ENCODE measurements around the gene NTF3.

The NTF3 gene

GRCh38 chr12:5476356-5476755, 44.4 kb downstream of the NTF3 start:
- TF ChIP-seq CTCF (IDR thresholded peaks at IDR 0.05; ENCODE audit: borderline replicate concordance, control extremely low read depth, extremely low read depth, insufficient read depth, missing control alignments), result no peak
- in situ Hi-C loops (cut with MboI; ENCODE audit: low sequenced_read_pairs, unreplicated experiment), result no loop called here

GRCh38 chr12:5478081-5478706, 46.3 kb downstream of the NTF3 start:
- no peak for DNase-seq (ENCODE audit: low spot score)

More at GRCh38 chr12:5476356-5476755, 44.4 kb downstream of the NTF3 start:
- no peak for DNase-seq (ENCODE audit: low spot score)

GRCh38 chr12:5479761-5480160, 47.9 kb downstream of the NTF3 start:
- no peak for TF ChIP-seq CTCF (IDR thresholded peaks at IDR 0.05; ENCODE audit: borderline replicate concordance, control extremely low read depth, extremely low read depth, insufficient read depth, missing control alignments)
- in situ Hi-C loops (cut with MboI; ENCODE audit: low sequenced_read_pairs, unreplicated experiment), result no loop called here
- no peak for DNase-seq (ENCODE audit: low spot score)

More at GRCh38 chr12:5478081-5478706, 46.3 kb downstream of the NTF3 start:
- TF ChIP-seq CTCF (IDR thresholded peaks at IDR 0.05; ENCODE audit: borderline replicate concordance, control extremely low read depth, extremely low read depth, insufficient read depth, missing control alignments), result no peak
- in situ Hi-C loops (cut with MboI; ENCODE audit: low sequenced_read_pairs, unreplicated experiment), result no loop called here

GRCh38 chr12:5480218-5480937, 48.5 kb downstream of the NTF3 start:
- in situ Hi-C loops (cut with MboI; ENCODE audit: low sequenced_read_pairs, unreplicated experiment), result no loop called here
- TF ChIP-seq CTCF (IDR thresholded peaks at IDR 0.05; ENCODE audit: borderline replicate concordance, control extremely low read depth, extremely low read depth, insufficient read depth, missing control alignments), result no peak
- no peak for DNase-seq (ENCODE audit: low spot score)

GRCh38 chr12:5480938-5481303, 49.0 kb downstream of the NTF3 start:
- DNase-seq (ENCODE audit: low spot score), result no peak
- in situ Hi-C loops (cut with MboI; ENCODE audit: low sequenced_read_pairs, unreplicated experiment), result no loop called here

GRCh38 chr12:5481645-5482044, 49.7 kb downstream of the NTF3 start:
- no peak for DNase-seq (ENCODE audit: low spot score)
- no peak for TF ChIP-seq CTCF (IDR thresholded peaks at IDR 0.05; ENCODE audit: borderline replicate concordance, control extremely low read depth, extremely low read depth, insufficient read depth, missing control alignments)
- in situ Hi-C loops (cut with MboI; ENCODE audit: low sequenced_read_pairs, unreplicated experiment), result no loop called here

More at GRCh38 chr12:5480938-5481303, 49.0 kb downstream of the NTF3 start:
- TF ChIP-seq CTCF (IDR thresholded peaks at IDR 0.05; ENCODE audit: borderline replicate concordance, control extremely low read depth, extremely low read depth, insufficient read depth, missing control alignments), result no peak

All from GM13976 (cell line).